ENCODE measurements around the gene RNU1-1. TPM values are rescaled to one million over a fixed set of nuclear protein-coding genes. Genes with fewer than 3 reads are reported as not detected.
"Not testable (repeated sequence)": the region's sequence is repeated elsewhere in the genome, so short reads cannot be mapped to it uniquely, and the experiment has no call there.

The RNU1-1 gene
- total and polyA plus RNA-seq, 8 donors, result 687 to 5,169 (median 2,340) TPM; not detected in 2

DNA sequence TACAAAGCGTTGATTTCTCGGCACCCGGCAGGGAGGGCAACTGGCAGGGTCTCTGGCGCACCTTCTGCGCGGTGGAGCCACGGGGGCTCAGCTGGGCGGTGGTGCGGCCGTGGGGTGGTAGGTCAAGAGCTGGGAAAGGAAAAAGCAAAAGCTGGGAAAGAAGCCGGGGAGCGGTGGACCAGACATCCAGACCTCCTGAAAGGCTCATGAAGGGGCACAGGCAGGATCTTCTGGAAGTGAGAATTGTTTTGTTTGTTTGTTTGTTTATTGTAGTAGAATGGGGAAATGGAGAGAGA, 7.2 kb upstream of the RNU1-1 start:
- no peaks in the 10 kb centered on the region for H3K9me3 ChIP-seq
- no peak overlapping the region for H3K27ac ChIP-seq
- no peaks in the 10 kb centered on the region for H3K36me3 ChIP-seq
- intact Hi-C loops (cut with DNase I), result no loop called here
- H3K27me3 ChIP-seq, result no peaks in the 10 kb centered on the region
- FAIRE-seq (no peak), ATAC-seq (no peak), DNase-seq (no peak)
- 57 to 63% methylated on average over 12 of the region's 12 CpGs for WGBS, 2 donors
- H3K4me3 ChIP-seq, result no peak overlapping the region
- no peaks in the 10 kb centered on the region for H3K4me1 ChIP-seq
- TF ChIP-seq, protein P1, sequence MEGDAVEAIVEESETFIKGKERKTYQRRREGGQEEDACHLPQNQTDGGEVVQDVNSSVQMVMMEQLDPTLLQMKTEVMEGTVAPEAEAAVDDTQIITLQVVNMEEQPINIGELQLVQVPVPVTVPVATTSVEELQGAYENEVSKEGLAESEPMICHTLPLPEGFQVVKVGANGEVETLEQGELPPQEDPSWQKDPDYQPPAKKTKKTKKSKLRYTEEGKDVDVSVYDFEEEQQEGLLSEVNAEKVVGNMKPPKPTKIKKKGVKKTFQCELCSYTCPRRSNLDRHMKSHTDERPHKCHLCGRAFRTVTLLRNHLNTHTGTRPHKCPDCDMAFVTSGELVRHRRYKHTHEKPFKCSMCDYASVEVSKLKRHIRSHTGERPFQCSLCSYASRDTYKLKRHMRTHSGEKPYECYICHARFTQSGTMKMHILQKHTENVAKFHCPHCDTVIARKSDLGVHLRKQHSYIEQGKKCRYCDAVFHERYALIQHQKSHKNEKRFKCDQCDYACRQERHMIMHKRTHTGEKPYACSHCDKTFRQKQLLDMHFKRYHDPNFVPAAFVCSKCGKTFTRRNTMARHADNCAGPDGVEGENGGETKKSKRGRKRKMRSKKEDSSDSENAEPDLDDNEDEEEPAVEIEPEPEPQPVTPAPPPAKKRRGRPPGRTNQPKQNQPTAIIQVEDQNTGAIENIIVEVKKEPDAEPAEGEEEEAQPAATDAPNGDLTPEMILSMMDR (IDR thresholded peaks at IDR 0.05), result no peak

DNA sequence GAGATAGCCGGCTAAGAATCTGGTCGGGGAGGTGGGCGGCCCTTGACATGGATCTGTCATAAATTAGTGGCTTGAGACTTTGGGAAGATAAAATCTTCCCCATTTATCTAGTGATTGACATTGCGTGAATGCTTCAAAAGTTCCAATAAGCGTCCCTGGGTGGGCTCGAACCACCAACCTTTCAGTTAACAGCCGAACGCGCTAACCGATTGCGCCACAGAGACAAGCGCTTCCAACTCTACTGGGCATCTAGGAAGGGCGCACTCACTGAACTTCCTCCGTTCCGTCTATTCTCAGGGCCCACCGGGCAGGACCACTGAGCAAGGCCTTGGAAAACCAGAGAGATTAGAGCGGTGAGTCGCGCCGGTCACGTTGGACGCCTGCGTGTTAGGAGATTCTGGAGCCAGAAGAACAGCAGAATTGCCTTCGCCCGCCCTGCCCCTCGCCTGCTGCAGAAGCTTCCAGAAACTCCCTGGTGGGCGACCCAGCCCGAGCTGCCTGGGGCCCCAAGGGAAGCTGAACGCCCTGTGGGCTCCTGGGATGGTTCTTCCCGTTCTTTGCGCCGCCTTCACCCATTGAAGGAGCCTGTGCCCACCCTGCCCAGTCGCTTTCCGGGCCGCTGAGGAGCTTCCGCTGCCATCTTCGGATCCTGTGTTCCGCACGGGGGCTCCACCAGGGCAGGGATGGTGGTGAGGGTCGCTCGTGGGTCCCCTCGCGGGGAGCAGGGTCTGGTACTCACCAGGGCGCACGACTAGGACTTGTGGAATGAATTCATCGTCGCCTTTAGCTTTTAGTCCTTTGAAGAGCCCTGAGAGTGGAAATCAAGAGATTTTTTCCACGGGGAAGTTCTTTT, 6.6 kb upstream of the RNU1-1 start:
- FAIRE-seq; H3K36me3 ChIP-seq; intact Hi-C loops (cut with DNase I); H3K4me3 ChIP-seq; H3K4me1 ChIP-seq; H3K27me3 ChIP-seq; H3K27ac ChIP-seq; DNase-seq; H3K9me3 ChIP-seq: not testable (repeated sequence)
- WGBS, 2 donors, result 42 to 44% methylated on average over 48 of the region's 48 CpGs
- ATAC-seq, result peak in 1 of 4 donors; percentile 26

DNA sequence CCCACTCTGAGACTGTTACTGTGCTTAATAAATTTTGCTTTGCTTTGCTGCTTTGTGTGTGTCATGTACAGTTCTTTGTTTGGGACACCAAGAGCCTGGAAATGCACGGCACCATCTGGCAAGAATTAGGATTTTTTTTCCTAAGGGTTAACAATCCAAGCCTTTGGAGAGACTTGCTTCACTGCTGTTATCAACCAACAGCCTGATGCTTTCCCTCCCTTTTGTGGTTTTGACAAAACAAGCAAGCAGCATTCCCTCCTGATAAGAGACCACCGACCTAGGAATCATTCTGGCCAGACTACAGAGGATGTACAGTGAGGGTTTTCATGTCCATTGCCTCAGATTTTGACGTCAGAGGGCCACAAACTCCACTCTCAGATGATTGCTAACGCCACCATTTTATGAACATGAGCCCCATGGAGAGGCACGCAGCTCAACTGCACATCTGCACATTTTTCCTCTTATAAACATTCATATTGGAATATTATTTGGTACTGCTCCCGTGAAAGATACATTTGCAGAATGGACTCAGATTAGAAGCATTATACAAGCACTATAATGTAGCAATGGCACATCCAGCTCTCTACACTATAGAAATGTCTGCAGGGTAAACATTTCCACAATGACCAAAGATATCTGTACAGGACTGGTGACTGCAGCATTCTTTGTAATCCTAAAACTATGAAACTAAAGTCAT, 5.3 kb upstream of the RNU1-1 start:
- H3K4me1 ChIP-seq; H3K4me3 ChIP-seq; H3K27ac ChIP-seq; FAIRE-seq; H3K27me3 ChIP-seq; intact Hi-C loops (cut with DNase I); H3K36me3 ChIP-seq; ATAC-seq; DNase-seq; H3K9me3 ChIP-seq: not testable (repeated sequence)
- 62 to 71% methylated on average over 5 to 6 of the region's 6 CpGs for WGBS, 2 donors

DNA sequence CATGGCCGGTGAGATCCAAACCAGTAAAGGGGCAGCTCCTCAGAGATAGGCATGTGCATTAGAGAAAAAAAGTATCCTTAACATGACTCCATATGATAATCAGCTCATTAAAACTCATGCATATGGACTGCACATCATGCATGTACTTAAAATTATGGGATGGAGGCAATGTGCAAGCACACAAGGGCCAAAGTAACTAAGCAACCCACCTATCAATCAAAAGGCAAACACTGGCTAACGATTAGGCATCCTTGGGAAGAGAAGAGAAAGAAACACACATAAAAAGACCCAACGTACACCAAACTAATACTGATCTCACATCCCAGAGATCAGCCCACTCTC, 4.8 kb upstream of the RNU1-1 start:
- H3K27me3 ChIP-seq; H3K4me3 ChIP-seq; H3K4me1 ChIP-seq; ATAC-seq; H3K36me3 ChIP-seq; intact Hi-C loops (cut with DNase I); H3K9me3 ChIP-seq; DNase-seq; H3K27ac ChIP-seq; FAIRE-seq: not testable (repeated sequence)
- 43 to 54% methylated on average over 3 of the region's 3 CpGs for WGBS, 2 donors

DNA sequence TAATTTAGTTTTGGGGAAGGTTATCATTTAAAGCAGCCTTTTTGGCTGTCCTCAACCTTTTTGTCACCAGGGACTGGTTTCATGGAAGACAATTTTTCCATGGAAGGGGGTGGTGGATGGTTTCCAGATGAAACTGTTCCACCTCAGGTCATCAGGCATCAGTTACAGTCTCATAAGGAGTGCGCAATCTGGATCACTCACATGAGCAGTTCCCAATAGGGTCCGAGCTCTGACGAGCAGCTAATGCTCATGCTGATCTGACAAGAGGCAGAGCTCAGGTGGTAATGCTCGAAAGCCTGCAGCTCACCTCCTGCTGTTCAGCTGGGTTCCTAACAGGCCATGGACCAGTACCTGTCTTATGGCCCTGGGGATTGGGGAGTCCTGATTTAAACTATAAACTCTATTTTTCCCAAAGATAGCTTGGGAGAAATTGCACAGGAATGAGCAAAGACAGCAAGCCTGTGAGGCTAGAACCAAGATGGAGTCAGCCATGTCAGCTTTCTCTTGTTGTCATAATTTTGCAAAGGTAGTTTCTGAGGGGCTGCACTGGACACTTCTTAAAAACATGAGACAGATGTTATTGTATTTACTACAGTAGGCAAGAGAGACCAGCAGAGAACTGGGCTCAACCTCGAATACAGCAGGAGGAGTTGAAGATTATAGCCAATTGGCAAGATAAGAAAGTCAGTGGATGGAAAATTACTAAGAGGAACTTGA, 2.8 kb upstream of the RNU1-1 start:
- WGBS, 2 donors, result 64 to 70% methylated on average over 5 of the region's 5 CpGs
- ATAC-seq; intact Hi-C loops (cut with DNase I); H3K4me1 ChIP-seq; H3K27me3 ChIP-seq; DNase-seq; H3K9me3 ChIP-seq; H3K36me3 ChIP-seq; H3K4me3 ChIP-seq; H3K27ac ChIP-seq; FAIRE-seq: not testable (repeated sequence)

DNA sequence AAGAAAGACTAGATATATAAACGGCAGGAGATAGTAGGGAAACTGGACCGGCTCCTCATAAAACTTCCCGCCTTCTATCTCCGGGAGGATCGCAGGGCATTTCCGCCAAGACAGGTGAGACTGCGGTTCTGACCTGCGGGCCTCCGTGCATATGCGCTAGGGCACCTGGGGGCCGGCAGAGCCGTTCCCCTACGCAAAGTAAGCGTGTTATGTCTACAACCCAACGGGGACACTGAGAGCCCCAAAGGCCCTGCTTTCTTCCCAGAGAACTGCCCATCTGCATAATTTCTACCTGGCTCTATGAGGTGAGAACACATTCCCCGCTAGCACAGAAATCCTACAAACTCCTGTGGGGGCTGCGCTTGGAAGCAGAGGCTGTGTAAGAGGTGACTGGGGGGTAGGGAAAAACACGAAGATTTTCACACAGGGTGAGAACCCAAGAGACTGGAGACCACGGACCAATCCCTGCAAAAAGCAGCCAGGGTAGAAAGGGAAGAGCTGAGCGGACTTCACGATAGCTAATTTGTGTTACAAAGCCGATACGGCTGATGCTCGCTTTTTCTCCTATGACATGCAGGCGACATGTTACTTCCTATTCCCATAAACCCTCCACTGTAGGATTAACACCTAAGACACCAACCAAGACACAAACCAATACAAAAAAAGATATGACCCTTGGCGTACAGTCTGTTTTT, 526 bp downstream of the RNU1-1 start:
- peak overlapping the region; percentile 31 to 90 (median 44) for H3K27ac ChIP-seq
- peak; percentile 97 to 99 (median 98) for ATAC-seq
- peak in 2 of 6 donors; percentile 45 to 65 for DNase-seq
- H3K4me1 ChIP-seq; intact Hi-C loops (cut with DNase I); H3K36me3 ChIP-seq; H3K27me3 ChIP-seq; H3K9me3 ChIP-seq; H3K4me3 ChIP-seq: not testable (repeated sequence)
- peak; percentile 43 for FAIRE-seq
- WGBS, 2 donors, result 5 to 7% methylated on average over 17 to 25 of the region's 26 CpGs

DNA sequence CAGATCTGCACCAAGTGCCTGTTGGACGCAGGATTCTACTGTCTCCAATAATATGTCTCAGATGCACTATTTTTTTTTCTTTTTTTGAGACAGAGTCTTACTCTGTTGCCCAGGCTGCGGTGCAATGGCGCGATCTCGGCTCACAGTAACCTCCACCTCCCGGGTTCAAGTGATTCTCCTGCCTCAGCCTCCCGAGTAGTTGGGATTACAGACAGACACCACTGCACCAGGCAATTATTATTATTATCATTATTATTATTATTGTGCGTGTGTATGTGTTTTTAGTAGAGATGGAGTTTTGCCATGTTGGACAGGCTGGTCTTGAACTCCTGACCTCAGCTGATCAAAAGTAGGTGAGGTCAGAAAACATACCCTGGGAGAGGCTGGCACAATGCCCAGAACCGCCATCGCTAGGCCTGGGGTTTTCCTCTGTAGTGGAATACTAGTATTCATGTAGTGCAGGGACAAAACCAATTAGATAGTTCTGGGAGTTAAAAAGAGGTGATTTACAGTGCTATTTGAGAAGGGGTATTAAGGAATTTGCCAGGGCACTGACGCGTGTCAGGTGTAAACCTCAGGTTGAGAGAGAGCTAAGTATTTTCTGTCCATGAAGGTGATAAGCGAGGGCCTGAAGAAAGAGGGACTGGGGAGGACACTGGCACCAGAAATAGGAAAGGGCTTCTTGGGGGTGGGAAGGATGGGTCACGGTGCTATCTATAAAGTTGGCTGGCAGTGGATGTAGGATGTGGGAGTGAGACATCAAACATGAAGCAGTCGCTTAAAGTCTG, 1.3 kb downstream of the RNU1-1 start:
- FAIRE-seq, result not testable (repeated sequence)
- DNase-seq, result peak in 5 of 6 donors; percentile 26 to 66 (median 58)

DNA sequence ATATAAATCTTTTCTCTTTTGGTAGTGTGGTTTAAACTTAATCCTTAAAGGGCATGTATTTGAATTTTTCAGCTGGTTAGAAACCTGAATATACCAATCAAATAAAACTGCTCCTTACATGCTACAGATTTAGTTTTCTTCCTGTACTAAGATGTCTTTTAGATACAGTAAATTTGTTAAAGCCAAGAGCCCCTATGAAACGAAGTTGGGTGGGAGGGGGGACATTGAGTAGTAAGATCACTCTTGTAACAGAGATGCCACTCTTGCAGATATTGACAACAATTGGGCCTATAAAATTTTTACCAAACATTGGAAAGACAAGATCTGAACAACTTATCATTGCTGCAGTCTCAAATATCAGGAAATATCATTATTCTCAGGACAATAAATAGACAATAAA, 2.2 kb downstream of the RNU1-1 start:
- H3K9me3 ChIP-seq; H3K27ac ChIP-seq; intact Hi-C loops (cut with DNase I); ATAC-seq; FAIRE-seq; H3K4me3 ChIP-seq; DNase-seq; H3K36me3 ChIP-seq; H3K4me1 ChIP-seq; H3K27me3 ChIP-seq: not testable (repeated sequence)
- 38 to 47% methylated on average over 1 of the region's 1 CpG for WGBS, 2 donors

More for the DNA sequence above, 1.3 kb downstream of the RNU1-1 start:
- intact Hi-C loops (cut with DNase I); H3K27me3 ChIP-seq; H3K4me3 ChIP-seq; H3K4me1 ChIP-seq; H3K36me3 ChIP-seq; H3K9me3 ChIP-seq: not testable (repeated sequence)
- ATAC-seq, result peak in 1 of 4 donors; percentile 11
- H3K27ac ChIP-seq, result peak overlapping the region in 2 of 4 donors; percentile 42 to 90
- WGBS, 2 donors, result 50 to 68% methylated on average over 13 to 14 of the region's 15 CpGs

DNA sequence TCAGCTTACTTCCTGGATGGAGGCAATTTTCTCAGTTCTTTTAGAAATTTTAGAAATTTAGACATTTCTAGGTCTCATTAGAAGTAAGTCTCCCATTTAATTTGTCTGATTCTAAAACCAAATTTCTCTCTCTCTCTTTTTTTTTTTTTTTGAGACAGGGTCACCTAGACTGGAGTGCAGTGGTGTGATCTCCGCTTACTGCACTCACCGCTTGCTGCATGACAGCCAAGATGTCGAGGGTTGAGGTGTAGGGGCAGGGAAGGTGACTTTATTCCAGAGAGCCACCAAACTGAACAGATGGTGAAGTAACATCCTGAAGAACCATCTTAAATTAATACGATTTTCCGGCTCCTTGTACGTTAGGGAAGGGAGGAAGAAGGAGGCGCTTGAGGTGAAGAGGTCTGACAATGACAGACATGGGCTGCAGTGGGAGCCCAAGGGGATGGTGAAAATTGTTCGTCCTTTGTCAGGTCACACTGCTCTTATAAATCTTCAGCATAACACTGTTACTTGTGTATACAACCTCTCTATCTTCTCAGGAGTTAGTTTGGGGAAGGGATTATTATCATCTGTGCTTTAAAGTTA, 5.1 kb downstream of the RNU1-1 start:
- H3K9me3 ChIP-seq; H3K27ac ChIP-seq; H3K4me3 ChIP-seq; DNase-seq; H3K36me3 ChIP-seq; FAIRE-seq; intact Hi-C loops (cut with DNase I); ATAC-seq; H3K4me1 ChIP-seq; H3K27me3 ChIP-seq: not testable (repeated sequence)
- 78 to 82% methylated on average over 8 of the region's 8 CpGs for WGBS, 2 donors
